Measurements from ENCODE around the gene FGGY. TPM values are rescaled to one million over a fixed set of nuclear protein-coding genes. Genes with fewer than 3 reads are reported as not detected.
"Not testable (repeated sequence)": the region's sequence is repeated elsewhere in the genome, so short reads cannot be mapped to it uniquely, and the experiment has no call there.

FGGY gene
- total RNA-seq, 1 donor from 2014 or later: 24.3 TPM

DNA sequence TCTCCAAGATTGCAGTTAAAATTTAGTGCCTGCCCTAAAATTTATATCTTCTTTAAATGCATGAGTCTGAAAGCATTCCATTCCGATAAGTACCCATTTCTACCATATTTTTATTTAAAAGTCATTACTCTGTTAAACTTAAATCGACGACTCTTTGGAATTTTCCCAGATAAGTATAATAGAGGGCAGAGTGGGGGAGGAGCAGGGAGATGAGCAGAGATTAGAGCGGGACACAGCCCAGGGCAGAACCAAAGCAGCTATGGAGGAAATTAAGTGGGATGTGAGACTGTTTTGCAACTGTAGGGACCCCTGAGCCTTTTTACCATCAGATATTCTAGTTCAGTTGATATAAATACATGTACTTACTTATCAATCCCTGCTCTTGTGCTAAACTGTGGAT lies 257.9 kb downstream of the FGGY start:
- DNase-seq (ENCODE audit: low read depth): no peak
- H3K4me3 ChIP-seq (ENCODE audit: low read depth, low read length): no peak overlapping the region
- no peak for TF ChIP-seq CTCF (conservative IDR thresholded peaks at IDR 0.05; ENCODE audit: low read depth, low read length)

DNA sequence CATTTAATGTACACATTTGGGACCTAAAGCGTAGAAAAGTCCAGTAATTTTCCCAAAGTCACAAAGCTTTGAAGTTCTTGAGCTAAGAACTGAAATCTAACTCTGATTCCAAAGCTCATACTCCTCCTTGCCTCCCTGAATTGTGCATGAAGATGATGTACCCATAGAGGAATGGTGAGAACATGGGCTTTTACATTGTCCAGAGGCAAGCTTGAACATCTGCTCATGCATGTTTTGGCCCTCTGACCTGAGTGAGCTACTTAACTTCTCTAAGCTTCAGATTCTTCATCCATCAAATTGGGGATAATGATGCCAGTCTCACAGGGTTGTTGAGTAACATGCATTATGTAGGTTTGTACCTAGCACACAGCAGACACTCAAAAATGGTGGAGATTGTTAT lies 259.5 kb downstream of the FGGY start:
- DNase-seq (ENCODE audit: low read depth): no peak
- H3K4me3 ChIP-seq (ENCODE audit: low read depth, low read length): no peak overlapping the region
- TF ChIP-seq CTCF (conservative IDR thresholded peaks at IDR 0.05; ENCODE audit: low read depth, low read length): no peak

- TF ChIP-seq CTCF (conservative IDR thresholded peaks at IDR 0.05; ENCODE audit: low read depth, low read length): no peak
- no peak overlapping the region for H3K4me3 ChIP-seq (ENCODE audit: low read depth, low read length)
Measured at GRCh38 chr1:59556802-59557548, 260.1 kb downstream of the FGGY start.

DNA sequence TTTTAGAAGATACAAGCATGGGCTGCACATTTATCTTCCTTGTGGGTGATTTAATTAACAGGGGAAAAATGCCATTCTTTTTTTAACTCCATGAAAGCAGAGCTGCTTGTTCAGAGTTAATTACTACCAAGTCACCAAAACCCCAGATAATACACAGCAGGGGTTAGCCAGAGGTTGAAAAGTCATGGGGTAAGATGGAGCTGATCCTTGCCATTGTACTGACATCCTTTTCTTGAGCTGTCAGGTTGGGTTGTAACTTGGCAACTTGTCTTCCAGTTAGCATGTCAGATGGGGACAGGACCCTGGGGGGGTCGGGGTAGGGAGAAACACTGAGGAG lies 260.6 kb downstream of the FGGY start:
- H3K4me3 ChIP-seq (ENCODE audit: low read depth, low read length): no peak overlapping the region
- TF ChIP-seq CTCF (conservative IDR thresholded peaks at IDR 0.05; ENCODE audit: low read depth, low read length): no peak
- DNase-seq (ENCODE audit: low read depth): no peak

More at GRCh38 chr1:59556802-59557548, 260.1 kb downstream of the FGGY start:
- DNase-seq (ENCODE audit: low read depth): no peak

- H3K4me3 ChIP-seq (ENCODE audit: low read depth, low read length); DNase-seq (ENCODE audit: low read depth): not testable (repeated sequence)
Measured at GRCh38 chr1:59558580-59558979, 261.7 kb downstream of the FGGY start.

DNA sequence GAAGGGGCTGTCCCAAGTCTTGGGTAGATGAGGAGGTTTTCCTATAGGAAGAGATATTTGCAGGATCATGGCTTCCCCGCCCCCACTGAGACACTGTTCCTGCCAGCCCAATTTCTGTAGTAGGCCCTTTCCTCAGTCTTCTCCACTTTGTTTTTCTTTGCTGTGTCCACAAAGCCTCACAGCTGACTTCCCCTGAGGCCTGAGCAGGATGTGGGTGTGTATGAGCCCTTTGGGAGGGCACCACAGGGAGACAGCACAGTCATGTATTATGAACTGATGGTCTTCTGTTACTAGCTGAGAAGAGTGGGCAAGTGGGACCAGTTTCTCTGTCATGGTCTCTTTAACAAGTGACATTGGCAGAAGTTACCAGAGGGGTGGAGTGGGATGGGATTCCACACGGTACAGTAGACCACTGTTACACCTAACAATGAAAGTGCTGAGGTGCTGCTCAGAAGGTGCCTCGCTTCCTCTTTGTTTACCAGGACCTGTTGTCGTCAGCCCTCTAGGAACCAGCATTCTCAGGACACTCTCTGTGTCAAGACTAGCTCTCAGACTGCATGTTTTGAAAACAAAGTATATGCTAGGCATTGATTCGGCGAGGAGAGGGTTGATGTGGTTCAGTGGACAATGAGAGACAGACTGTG lies 264.0 kb downstream of the FGGY start:
- DNase-seq (ENCODE audit: low read depth): no peak
- TF ChIP-seq CTCF (conservative IDR thresholded peaks at IDR 0.05; ENCODE audit: low read depth, low read length): no peak
- H3K4me3 ChIP-seq (ENCODE audit: low read depth, low read length): no peak overlapping the region

DNA sequence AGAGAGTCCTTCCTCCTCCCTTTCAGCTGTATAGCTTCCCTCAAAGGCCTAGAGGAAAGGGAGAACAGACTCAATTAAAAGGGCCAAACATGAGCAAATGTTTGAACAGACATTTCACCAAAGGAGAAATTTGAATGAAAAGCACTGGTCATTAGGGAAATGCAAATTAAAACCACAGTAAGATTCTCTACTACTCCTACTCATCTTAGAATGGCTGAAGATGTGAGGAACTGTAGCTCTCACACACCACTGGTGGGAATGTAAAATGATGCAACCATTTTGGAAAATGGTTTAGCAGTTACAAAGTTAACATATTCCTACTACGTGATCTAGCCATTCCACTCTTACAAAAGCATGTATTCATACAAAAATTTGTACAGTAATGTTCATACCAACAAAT lies 264.9 kb downstream of the FGGY start:
- no peak overlapping the region for H3K4me3 ChIP-seq (ENCODE audit: low read depth, low read length)
- DNase-seq (ENCODE audit: low read depth): no peak
- TF ChIP-seq CTCF (conservative IDR thresholded peaks at IDR 0.05; ENCODE audit: low read depth, low read length): no peak
